ENCODE data around the gene GDF11. TPM values are rescaled to one million over a fixed set of nuclear protein-coding genes. Genes with fewer than 3 reads are reported as not detected.

The GDF11 gene
- total and polyA plus RNA-seq, 4 donors, result 3.0 to 9.4 (median 5.4) TPM

GRCh38 chr12:55729819-55730818 lies 12.8 kb upstream of the GDF11 start:
- peak; percentile 13 for ATAC-seq (ENCODE audit: low FRiP score)
- H3K4me3 ChIP-seq (ENCODE audit: low read length in 2 of 2), result peak overlapping the region; percentile 1 to 92
- peak overlapping the region; percentile 46 to 99 for H3K27ac ChIP-seq (ENCODE audit: low read depth in 1 of 2, low read length in 2 of 2)
- H3K9me3 ChIP-seq (ENCODE audit: control insufficient read depth, low read length), result no peaks in the 10 kb centered on the region
- 2% methylated on average over 19 of the region's 19 CpGs for WGBS, 2 donors
- DNase-seq, result peak in 1 of 2 donors; percentile 70
- H3K4me1 ChIP-seq (ENCODE audit: control insufficient read depth in 1 of 2, insufficient read depth in 2 of 2, low read length in 2 of 2), result no peaks in the 10 kb centered on the region
- H3K27me3 ChIP-seq (ENCODE audit: control insufficient read depth in 1 of 2, insufficient read depth in 2 of 2, low read length in 1 of 2), result no peaks in the 10 kb centered on the region
- H3K36me3 ChIP-seq (ENCODE audit: control insufficient read depth in 1 of 2, insufficient read depth in 2 of 2, low read length in 1 of 2), result no peaks in the 10 kb centered on the region
- intact Hi-C loops (cut with DNase I), result loop anchor here in 1 of 2 donors (10.0 kb wide), 1 partner anchor 235 kb away; the partner anchor contains the start of genes CDK2 and PMEL

GRCh38 chr12:55732288-55732687 lies 10.6 kb upstream of the GDF11 start:
- 79 to 81% methylated on average over 4 of the region's 4 CpGs for WGBS, 2 donors
- intact Hi-C loops (cut with DNase I), result loop anchor here in 1 of 2 donors (10.0 kb wide), 1 partner anchor 233 kb away; the partner anchor contains the start of genes CDK2 and PMEL
- H3K9me3 ChIP-seq (ENCODE audit: control insufficient read depth, low read length), result no peaks in the 10 kb centered on the region
- H3K27ac ChIP-seq (ENCODE audit: low read depth in 1 of 2, low read length in 2 of 2), result no peak overlapping the region
- DNase-seq (no peak), ATAC-seq (ENCODE audit: low FRiP score) (no peak)
- no peaks in the 10 kb centered on the region for H3K27me3 ChIP-seq (ENCODE audit: control insufficient read depth in 1 of 2, insufficient read depth in 2 of 2, low read length in 1 of 2)
- H3K4me3 ChIP-seq (ENCODE audit: low read length in 2 of 2), result no peak overlapping the region
- H3K36me3 ChIP-seq (ENCODE audit: control insufficient read depth in 1 of 2, insufficient read depth in 2 of 2, low read length in 1 of 2), result no peaks in the 10 kb centered on the region
- H3K4me1 ChIP-seq (ENCODE audit: control insufficient read depth in 1 of 2, insufficient read depth in 2 of 2, low read length in 2 of 2), result no peaks in the 10 kb centered on the region

- Histone ChIP-seq H3K9me3 (ENCODE audit: control insufficient read depth, low read length) (no peaks in the 10 kb centered on the region), H3K4me1 (ENCODE audit: control insufficient read depth in 1 of 2, insufficient read depth in 2 of 2, low read length in 2 of 2) (no peaks in the 10 kb centered on the region), H3K4me3 (ENCODE audit: low read length in 2 of 2) (no peak overlapping the region), H3K27ac (ENCODE audit: low read depth in 1 of 2, low read length in 2 of 2) (no peak overlapping the region), H3K36me3 (ENCODE audit: control insufficient read depth in 1 of 2, insufficient read depth in 2 of 2, low read length in 1 of 2) (no peaks in the 10 kb centered on the region), H3K27me3 (ENCODE audit: control insufficient read depth in 1 of 2, insufficient read depth in 2 of 2, low read length in 1 of 2) (no peaks in the 10 kb centered on the region)
- WGBS, 2 donors, result 81 to 85% methylated on average over 14 of the region's 14 CpGs
- ATAC-seq (ENCODE audit: low FRiP score) (no peak), DNase-seq (no peak)
- intact Hi-C loops (cut with DNase I), result loop anchor here in 1 of 2 donors (10.0 kb wide), 1 partner anchor 232 kb away; the partner anchor contains the start of genes CDK2 and PMEL
Measured at GRCh38 chr12:55733021-55733555, 9.8 kb upstream of the GDF11 start.

- DNase-seq (no peak), ATAC-seq (ENCODE audit: low FRiP score) (no peak)
- no peak overlapping the region for H3K27ac ChIP-seq (ENCODE audit: low read depth in 1 of 2, low read length in 2 of 2)
- no peak overlapping the region for H3K4me3 ChIP-seq (ENCODE audit: low read length in 2 of 2)
- H3K4me1 ChIP-seq (ENCODE audit: control insufficient read depth in 1 of 2, insufficient read depth in 2 of 2, low read length in 2 of 2), result no peaks in the 10 kb centered on the region
- no peaks in the 10 kb centered on the region for H3K36me3 ChIP-seq (ENCODE audit: control insufficient read depth in 1 of 2, insufficient read depth in 2 of 2, low read length in 1 of 2)
- no peaks in the 10 kb centered on the region for H3K9me3 ChIP-seq (ENCODE audit: control insufficient read depth, low read length)
- WGBS, 2 donors, result 80 to 84% methylated on average over 2 of the region's 2 CpGs
- intact Hi-C loops (cut with DNase I), result loop anchor here in 1 of 2 donors (10.0 kb wide), 1 partner anchor 231 kb away; the partner anchor contains the start of genes CDK2 and PMEL
- H3K27me3 ChIP-seq (ENCODE audit: control insufficient read depth in 1 of 2, insufficient read depth in 2 of 2, low read length in 1 of 2), result no peaks in the 10 kb centered on the region
Measured at GRCh38 chr12:55733858-55734257, 9.1 kb upstream of the GDF11 start.

GRCh38 chr12:55734595-55734994 lies 8.3 kb upstream of the GDF11 start:
- WGBS, 2 donors, result 89 to 94% methylated on average over 3 of the region's 3 CpGs
- Histone ChIP-seq H3K36me3 (ENCODE audit: control insufficient read depth in 1 of 2, insufficient read depth in 2 of 2, low read length in 1 of 2) (no peaks in the 10 kb centered on the region), H3K4me1 (ENCODE audit: control insufficient read depth in 1 of 2, insufficient read depth in 2 of 2, low read length in 2 of 2) (no peaks in the 10 kb centered on the region), H3K27ac (ENCODE audit: low read depth in 1 of 2, low read length in 2 of 2) (no peak overlapping the region), H3K27me3 (ENCODE audit: control insufficient read depth in 1 of 2, insufficient read depth in 2 of 2, low read length in 1 of 2) (no peaks in the 10 kb centered on the region), H3K4me3 (ENCODE audit: low read length in 2 of 2) (no peak overlapping the region), H3K9me3 (ENCODE audit: control insufficient read depth, low read length) (no peaks in the 10 kb centered on the region)
- intact Hi-C loops (cut with DNase I), result loop anchor here in 1 of 2 donors (10.0 kb wide), 1 partner anchor 230 kb away; the partner anchor contains the start of genes CDK2 and PMEL
- DNase-seq, result no peak
- ATAC-seq (ENCODE audit: low FRiP score), result no peak

GRCh38 chr12:55736076-55736475 lies 6.8 kb upstream of the GDF11 start:
- Histone ChIP-seq H3K27ac (ENCODE audit: low read depth in 1 of 2, low read length in 2 of 2) (no peak overlapping the region), H3K4me3 (ENCODE audit: low read length in 2 of 2) (no peak overlapping the region), H3K36me3 (ENCODE audit: control insufficient read depth in 1 of 2, insufficient read depth in 2 of 2, low read length in 1 of 2) (no peaks in the 10 kb centered on the region), H3K4me1 (ENCODE audit: control insufficient read depth in 1 of 2, insufficient read depth in 2 of 2, low read length in 2 of 2) (no peaks in the 10 kb centered on the region), H3K9me3 (ENCODE audit: control insufficient read depth, low read length) (no peaks in the 10 kb centered on the region), H3K27me3 (ENCODE audit: control insufficient read depth in 1 of 2, insufficient read depth in 2 of 2, low read length in 1 of 2) (no peaks in the 10 kb centered on the region)
- intact Hi-C loops (cut with DNase I), result loop anchor here (2.0 to 10.0 kb wide), 4 partner anchors 55 to 229 kb away; partner anchors contain the start of genes CDK2 (in 1 of the 2) and PMEL (in 1 of the 2)
- 48 to 58% methylated on average over 3 of the region's 3 CpGs for WGBS, 2 donors
- DNase-seq, result no peak
- ATAC-seq (ENCODE audit: low FRiP score), result no peak

- Histone ChIP-seq H3K4me1 (ENCODE audit: control insufficient read depth in 1 of 2, insufficient read depth in 2 of 2, low read length in 2 of 2) (no peaks in the 10 kb centered on the region), H3K9me3 (ENCODE audit: control insufficient read depth, low read length) (no peaks in the 10 kb centered on the region), H3K27me3 (ENCODE audit: control insufficient read depth in 1 of 2, insufficient read depth in 2 of 2, low read length in 1 of 2) (no peaks in the 10 kb centered on the region), H3K27ac (ENCODE audit: low read depth in 1 of 2, low read length in 2 of 2) (no peak overlapping the region), H3K36me3 (ENCODE audit: control insufficient read depth in 1 of 2, insufficient read depth in 2 of 2, low read length in 1 of 2) (no peaks in the 10 kb centered on the region), H3K4me3 (ENCODE audit: low read length in 2 of 2) (no peak overlapping the region)
- ATAC-seq (ENCODE audit: low FRiP score), result peak; percentile 74
- 28 to 30% methylated on average over 5 to 6 of the region's 6 CpGs for WGBS, 2 donors
- DNase-seq, result peak; percentile 80 to 88
- intact Hi-C loops (cut with DNase I), result loop anchor here (2.0 to 10.0 kb wide), 4 partner anchors 56 to 228 kb away; partner anchors contain the start of genes CDK2 (in 1 of the 2) and PMEL (in 1 of the 2)
Measured at GRCh38 chr12:55736780-55737580, 5.9 kb upstream of the GDF11 start.

GRCh38 chr12:55737581-55738122 lies 5.3 kb upstream of the GDF11 start:
- no peaks in the 10 kb centered on the region for H3K4me1 ChIP-seq (ENCODE audit: control insufficient read depth in 1 of 2, insufficient read depth in 2 of 2, low read length in 2 of 2)
- no peak for DNase-seq
- peak; percentile 9 for ATAC-seq (ENCODE audit: low FRiP score)
- H3K27me3 ChIP-seq (ENCODE audit: control insufficient read depth in 1 of 2, insufficient read depth in 2 of 2, low read length in 1 of 2), result no peaks in the 10 kb centered on the region
- H3K36me3 ChIP-seq (ENCODE audit: control insufficient read depth in 1 of 2, insufficient read depth in 2 of 2, low read length in 1 of 2), result no peaks in the 10 kb centered on the region
- 2% methylated on average over 4 of the region's 4 CpGs for WGBS, 2 donors
- intact Hi-C loops (cut with DNase I), result loop anchor here (2.0 to 10.0 kb wide), 4 partner anchors 57 to 227 kb away; partner anchors contain the start of genes CDK2 (in 1 of the 2) and PMEL (in 1 of the 2)
- no peak overlapping the region for H3K4me3 ChIP-seq (ENCODE audit: low read length in 2 of 2)
- H3K27ac ChIP-seq (ENCODE audit: low read depth in 1 of 2, low read length in 2 of 2), result peak overlapping the region in 1 of 2 donors; percentile 80
- H3K9me3 ChIP-seq (ENCODE audit: control insufficient read depth, low read length), result no peaks in the 10 kb centered on the region
